HEK293 (cell line): ENCODE data around the gene LDLRAD2.

Experiments
- IKZF3 ChIP-seq: fragments of 450-650 bp; IDR thresholded peaks from 2 replicates; pipeline ENCODE4 v1.5.0; 2018; ENCODE audit warnings: missing biosample characterization, mild to moderate bottlenecking, missing genetic modification characterization, moderate library complexity
- KLF10 ChIP-seq: fragments of 450-650 bp; IDR thresholded peaks from 2 replicates; pipeline ENCODE4 v1.5.1; 2018; ENCODE audit warnings: missing biosample characterization, mild to moderate bottlenecking, missing genetic modification characterization
- KLF16 ChIP-seq: fragments of 450-650 bp; formaldehyde crosslinking; IDR thresholded peaks from 2 replicates; pipeline ENCODE4 v1.5.1; 2017; ENCODE audit warnings: missing biosample characterization, missing genetic modification characterization
- SP7 ChIP-seq: fragments of 450-650 bp; formaldehyde crosslinking; IDR thresholded peaks from 2 replicates; pipeline ENCODE4 v1.5.1; 2016; ENCODE audit warnings: missing biosample characterization, missing genetic modification characterization
- TCF7L2 ChIP-seq: IDR thresholded peaks from 2 replicates; pipeline ENCODE4 v1.6.1; 2011; ENCODE audit warnings: low read depth, mild to moderate bottlenecking, inconsistent platforms, low read length, moderate library complexity, borderline replicate concordance
- TRIM28 ChIP-seq: IDR thresholded peaks from 2 replicates; pipeline ENCODE4 v1.6.1; 2011; ENCODE audit warnings: low read length, control low read depth, borderline replicate concordance
- ZBTB48 ChIP-seq: fragments of 450-650 bp; formaldehyde crosslinking; IDR thresholded peaks from 2 replicates; pipeline ENCODE4 v1.5.1; 2016; ENCODE audit warnings: missing biosample characterization, missing genetic modification characterization
- ZNF10 ChIP-seq: fragments of 450-650 bp; formaldehyde crosslinking; IDR thresholded peaks from 2 replicates; pipeline ENCODE4 v1.5.1; 2017; ENCODE audit warnings: missing biosample characterization, missing genetic modification characterization
- ZNF114 ChIP-seq: fragments of 450-650 bp; formaldehyde crosslinking; IDR thresholded peaks from 2 replicates; pipeline ENCODE4 v1.5.0; 2017; ENCODE audit warnings: missing biosample characterization, missing genetic modification characterization
- ZNF138 ChIP-seq: fragments of 450-650 bp; formaldehyde crosslinking; IDR thresholded peaks from 2 replicates; pipeline ENCODE4 v1.5.1; 2016; ENCODE audit warnings: missing biosample characterization, missing genetic modification characterization, borderline replicate concordance
- ZNF169 ChIP-seq: fragments of 450-650 bp; formaldehyde crosslinking; IDR thresholded peaks from 2 replicates; pipeline ENCODE4 v1.5.1; 2016; ENCODE audit warnings: missing biosample characterization, missing genetic modification characterization
- ZNF248 ChIP-seq: fragments of 450-650 bp; formaldehyde crosslinking; IDR thresholded peaks from 2 replicates; pipeline ENCODE4 v1.5.1; 2017; ENCODE audit warnings: missing biosample characterization, missing genetic modification characterization
- ZNF292 ChIP-seq: fragments of 450-650 bp; formaldehyde crosslinking; IDR thresholded peaks from 2 replicates; pipeline ENCODE4 v1.5.1; 2016; ENCODE audit warnings: low read depth, missing biosample characterization, missing genetic modification characterization, borderline replicate concordance
- ZNF350 ChIP-seq: fragments of 450-650 bp; formaldehyde crosslinking; IDR thresholded peaks from 2 replicates; pipeline ENCODE4 v1.5.0; 2017; ENCODE audit warnings: missing biosample characterization, mild to moderate bottlenecking, missing genetic modification characterization
- ZNF560 ChIP-seq: fragments of 450-650 bp; formaldehyde crosslinking; IDR thresholded peaks from 2 replicates; pipeline ENCODE4 v1.5.1; 2017; ENCODE audit warnings: missing biosample characterization, missing genetic modification characterization, borderline replicate concordance
- ZNF623 ChIP-seq: fragments of 450-650 bp; formaldehyde crosslinking; IDR thresholded peaks from 2 replicates; pipeline ENCODE4 v1.5.1; 2016; ENCODE audit warnings: missing biosample characterization, missing genetic modification characterization
- ZNF707 ChIP-seq: fragments of 450-650 bp; formaldehyde crosslinking; IDR thresholded peaks from 2 replicates; pipeline ENCODE4 v1.5.1; 2016; ENCODE audit warnings: missing biosample characterization, missing genetic modification characterization
- ZNF76 ChIP-seq: fragments of 450-650 bp; formaldehyde crosslinking; IDR thresholded peaks from 2 replicates; pipeline ENCODE4; 2016; ENCODE audit warnings: low read depth, missing biosample characterization, missing genetic modification characterization, borderline replicate concordance
- ZNF792 ChIP-seq: fragments of 450-650 bp; formaldehyde crosslinking; IDR thresholded peaks from 2 replicates; pipeline ENCODE4 v1.5.1; 2016; ENCODE audit warnings: missing biosample characterization, missing genetic modification characterization
- ZNF837 ChIP-seq: fragments of 450-650 bp; formaldehyde crosslinking; IDR thresholded peaks from 2 replicates; pipeline ENCODE4 v1.5.1; 2016; ENCODE audit warnings: missing biosample characterization, missing genetic modification characterization
- TF ChIP-seq, protein P1 (sequence below): fragments of 450-650 bp; formaldehyde crosslinking; IDR thresholded peaks from 2 replicates; pipeline ENCODE4 v1.5.1; 2016; ENCODE audit warnings: missing biosample characterization, missing genetic modification characterization
- TF ChIP-seq, protein P2 (sequence below): fragments of 450-650 bp; formaldehyde crosslinking; IDR thresholded peaks from 2 replicates; pipeline ENCODE4 v1.5.1; 2016; ENCODE audit warnings: missing biosample characterization, missing genetic modification characterization
- TF ChIP-seq, protein P3 (sequence below): fragments of 450-650 bp; formaldehyde crosslinking; IDR thresholded peaks from 2 replicates; pipeline ENCODE4 v1.5.1; 2016; ENCODE audit warnings: missing biosample characterization, missing genetic modification characterization
- TF ChIP-seq, protein P4 (sequence below): fragments of 450-650 bp; formaldehyde crosslinking; IDR thresholded peaks from 2 replicates; pipeline ENCODE4 v1.5.1; 2016; ENCODE audit warnings: missing biosample characterization, missing genetic modification characterization
- TF ChIP-seq, protein P5 (sequence below): fragments of 450-650 bp; formaldehyde crosslinking; IDR thresholded peaks from 2 replicates; pipeline ENCODE4 v1.5.1; 2016; ENCODE audit warnings: missing biosample characterization, missing genetic modification characterization
- TF ChIP-seq, protein P6 (sequence below): fragments of 450-650 bp; IDR thresholded peaks from 2 replicates; pipeline ENCODE4 v1.5.1; 2018; ENCODE audit warnings: missing biosample characterization, missing genetic modification characterization
- TF ChIP-seq, protein P7 (sequence below): fragments of 450-650 bp; formaldehyde crosslinking; IDR thresholded peaks from 2 replicates; pipeline ENCODE4 v1.5.1; 2016; ENCODE audit warnings: missing biosample characterization, missing genetic modification characterization

Gene LDLRAD2

DNA sequence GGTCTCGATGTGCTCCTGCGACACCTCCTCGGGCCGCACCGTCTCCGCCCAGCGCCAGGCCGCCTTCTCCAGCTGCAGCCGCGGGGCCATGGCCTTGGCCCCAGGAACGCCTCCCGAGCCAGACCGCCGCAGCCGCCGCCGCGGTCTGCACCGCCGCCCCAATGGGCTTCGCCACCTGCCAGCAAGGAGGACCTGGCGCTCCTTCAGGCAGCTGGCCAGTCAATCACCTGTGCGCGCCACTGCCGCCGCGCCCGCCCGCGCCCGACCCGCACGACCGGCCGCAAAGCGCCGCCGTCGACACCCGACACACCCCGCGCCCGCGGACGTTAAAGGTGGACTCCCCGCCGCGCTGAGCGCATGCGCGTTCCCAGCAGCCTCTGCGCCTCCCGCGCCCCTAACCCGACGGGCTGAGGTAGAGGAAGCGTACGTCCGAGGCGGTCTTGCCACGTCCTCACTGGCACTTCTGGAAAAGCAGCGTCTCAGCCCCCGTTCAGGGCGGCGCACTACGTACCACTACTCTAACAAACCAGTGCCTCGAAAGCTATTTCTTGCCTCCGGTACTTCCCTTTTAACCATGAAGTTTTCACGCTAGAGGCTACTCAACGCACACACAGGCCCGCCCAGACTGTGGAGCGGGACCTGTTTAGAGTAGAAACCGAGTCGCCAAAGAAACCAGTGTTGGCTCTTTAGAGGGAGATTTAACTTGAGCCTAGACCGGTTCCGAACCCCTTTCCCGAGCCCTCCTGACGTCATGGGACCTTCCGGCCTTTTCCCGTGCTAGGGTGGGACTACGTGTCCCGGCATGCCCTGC is 29.0 kb upstream of the LDLRAD2 start, which contains the start of gene USP48 (continued):
- TF ChIP-seq KLF16 (tag by site-specific recombination), result no peak; the same call in none of the 2 replicates
- TF ChIP-seq ZNF138 (tag by site-specific recombination), result no peak
- no peak for TF ChIP-seq TCF7L2
- TF ChIP-seq ZNF248 (tag by site-specific recombination), result no peak
- no peak for TF ChIP-seq ZNF560 (tag by site-specific recombination)
- TF ChIP-seq ZNF76 (tag by site-specific recombination), result no peak
- TF ChIP-seq ZNF169 (tag by site-specific recombination), result no peak
- TF ChIP-seq, protein P1, sequence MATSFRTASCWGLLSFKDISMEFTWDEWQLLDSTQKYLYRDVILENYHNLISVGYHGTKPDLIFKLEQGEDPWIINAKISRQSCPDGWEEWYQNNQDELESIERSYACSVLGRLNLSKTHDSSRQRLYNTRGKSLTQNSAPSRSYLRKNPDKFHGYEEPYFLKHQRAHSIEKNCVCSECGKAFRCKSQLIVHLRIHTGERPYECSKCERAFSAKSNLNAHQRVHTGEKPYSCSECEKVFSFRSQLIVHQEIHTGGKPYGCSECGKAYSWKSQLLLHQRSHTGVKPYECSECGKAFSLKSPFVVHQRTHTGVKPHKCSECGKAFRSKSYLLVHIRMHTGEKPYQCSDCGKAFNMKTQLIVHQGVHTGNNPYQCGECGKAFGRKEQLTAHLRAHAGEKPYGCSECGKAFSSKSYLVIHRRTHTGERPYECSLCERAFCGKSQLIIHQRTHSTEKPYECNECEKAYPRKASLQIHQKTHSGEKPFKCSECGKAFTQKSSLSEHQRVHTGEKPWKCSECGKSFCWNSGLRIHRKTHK (tag by site-specific recombination), result no peak
- TF ChIP-seq ZNF350 (tag by site-specific recombination), result no peak
- TF ChIP-seq TRIM28, result no peak
- peak; percentile 72 for TF ChIP-seq SP7 (tag by site-specific recombination)
- TF ChIP-seq ZBTB48, result peak; percentile 48
- TF ChIP-seq ZNF792 (tag by site-specific recombination), result 0 out of 2 replicates have a peak, but pooled peaks have one; percentile 9
- no peak for TF ChIP-seq ZNF114
- TF ChIP-seq, protein P2, sequence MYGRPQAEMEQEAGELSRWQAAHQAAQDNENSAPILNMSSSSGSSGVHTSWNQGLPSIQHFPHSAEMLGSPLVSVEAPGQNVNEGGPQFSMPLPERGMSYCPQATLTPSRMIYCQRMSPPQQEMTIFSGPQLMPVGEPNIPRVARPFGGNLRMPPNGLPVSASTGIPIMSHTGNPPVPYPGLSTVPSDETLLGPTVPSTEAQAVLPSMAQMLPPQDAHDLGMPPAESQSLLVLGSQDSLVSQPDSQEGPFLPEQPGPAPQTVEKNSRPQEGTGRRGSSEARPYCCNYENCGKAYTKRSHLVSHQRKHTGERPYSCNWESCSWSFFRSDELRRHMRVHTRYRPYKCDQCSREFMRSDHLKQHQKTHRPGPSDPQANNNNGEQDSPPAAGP, result peak; percentile 70; the same call in 1 of the 2 replicates
- no peak; the same call in 1 of the 2 replicates for TF ChIP-seq IKZF3
- peak; percentile 24; the same call in 1 of the 2 replicates for TF ChIP-seq ZNF623 (tag by site-specific recombination)
- TF ChIP-seq, protein P3, sequence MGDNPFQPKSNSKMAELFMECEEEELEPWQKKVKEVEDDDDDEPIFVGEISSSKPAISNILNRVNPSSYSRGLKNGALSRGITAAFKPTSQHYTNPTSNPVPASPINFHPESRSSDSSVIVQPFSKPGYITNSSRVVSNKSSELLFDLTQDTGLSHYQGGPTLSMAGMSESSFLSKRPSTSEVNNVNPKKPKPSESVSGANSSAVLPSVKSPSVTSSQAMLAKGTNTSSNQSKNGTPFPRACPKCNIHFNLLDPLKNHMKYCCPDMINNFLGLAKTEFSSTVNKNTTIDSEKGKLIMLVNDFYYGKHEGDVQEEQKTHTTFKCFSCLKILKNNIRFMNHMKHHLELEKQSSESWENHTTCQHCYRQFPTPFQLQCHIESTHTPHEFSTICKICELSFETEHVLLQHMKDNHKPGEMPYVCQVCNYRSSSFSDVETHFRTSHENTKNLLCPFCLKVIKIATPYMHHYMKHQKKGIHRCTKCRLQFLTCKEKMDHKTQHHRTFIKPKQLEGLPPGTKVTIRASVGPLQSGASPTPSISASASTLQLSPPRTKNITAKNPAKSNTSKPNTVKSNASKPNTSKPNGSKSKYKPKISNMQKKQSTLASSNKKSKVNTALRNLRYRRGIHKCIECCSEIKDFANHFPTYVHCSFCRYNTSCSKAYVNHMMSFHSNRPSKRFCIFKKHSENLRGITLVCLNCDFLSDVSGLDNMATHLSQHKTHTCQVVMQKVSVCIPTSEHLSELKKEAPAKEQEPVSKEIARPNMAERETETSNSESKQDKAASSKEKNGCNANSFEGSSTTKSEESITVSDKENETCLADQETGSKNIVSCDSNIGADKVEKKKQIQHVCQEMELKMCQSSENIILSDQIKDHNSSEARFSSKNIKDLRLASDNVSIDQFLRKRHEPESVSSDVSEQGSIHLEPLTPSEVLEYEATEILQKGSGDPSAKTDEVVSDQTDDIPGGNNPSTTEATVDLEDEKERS (tag by site-specific recombination), result no peak
- TF ChIP-seq, protein P4, sequence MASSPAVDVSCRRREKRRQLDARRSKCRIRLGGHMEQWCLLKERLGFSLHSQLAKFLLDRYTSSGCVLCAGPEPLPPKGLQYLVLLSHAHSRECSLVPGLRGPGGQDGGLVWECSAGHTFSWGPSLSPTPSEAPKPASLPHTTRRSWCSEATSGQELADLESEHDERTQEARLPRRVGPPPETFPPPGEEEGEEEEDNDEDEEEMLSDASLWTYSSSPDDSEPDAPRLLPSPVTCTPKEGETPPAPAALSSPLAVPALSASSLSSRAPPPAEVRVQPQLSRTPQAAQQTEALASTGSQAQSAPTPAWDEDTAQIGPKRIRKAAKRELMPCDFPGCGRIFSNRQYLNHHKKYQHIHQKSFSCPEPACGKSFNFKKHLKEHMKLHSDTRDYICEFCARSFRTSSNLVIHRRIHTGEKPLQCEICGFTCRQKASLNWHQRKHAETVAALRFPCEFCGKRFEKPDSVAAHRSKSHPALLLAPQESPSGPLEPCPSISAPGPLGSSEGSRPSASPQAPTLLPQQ (tag by site-specific recombination), result 0 out of 2 replicates have a peak, but pooled peaks have one; percentile 47
- no peak for TF ChIP-seq ZNF837 (tag by site-specific recombination)
- peak; percentile 86 for TF ChIP-seq KLF10
- TF ChIP-seq, protein P5, sequence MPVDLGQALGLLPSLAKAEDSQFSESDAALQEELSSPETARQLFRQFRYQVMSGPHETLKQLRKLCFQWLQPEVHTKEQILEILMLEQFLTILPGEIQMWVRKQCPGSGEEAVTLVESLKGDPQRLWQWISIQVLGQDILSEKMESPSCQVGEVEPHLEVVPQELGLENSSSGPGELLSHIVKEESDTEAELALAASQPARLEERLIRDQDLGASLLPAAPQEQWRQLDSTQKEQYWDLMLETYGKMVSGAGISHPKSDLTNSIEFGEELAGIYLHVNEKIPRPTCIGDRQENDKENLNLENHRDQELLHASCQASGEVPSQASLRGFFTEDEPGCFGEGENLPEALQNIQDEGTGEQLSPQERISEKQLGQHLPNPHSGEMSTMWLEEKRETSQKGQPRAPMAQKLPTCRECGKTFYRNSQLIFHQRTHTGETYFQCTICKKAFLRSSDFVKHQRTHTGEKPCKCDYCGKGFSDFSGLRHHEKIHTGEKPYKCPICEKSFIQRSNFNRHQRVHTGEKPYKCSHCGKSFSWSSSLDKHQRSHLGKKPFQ, result no peak
- TF ChIP-seq, protein P6, sequence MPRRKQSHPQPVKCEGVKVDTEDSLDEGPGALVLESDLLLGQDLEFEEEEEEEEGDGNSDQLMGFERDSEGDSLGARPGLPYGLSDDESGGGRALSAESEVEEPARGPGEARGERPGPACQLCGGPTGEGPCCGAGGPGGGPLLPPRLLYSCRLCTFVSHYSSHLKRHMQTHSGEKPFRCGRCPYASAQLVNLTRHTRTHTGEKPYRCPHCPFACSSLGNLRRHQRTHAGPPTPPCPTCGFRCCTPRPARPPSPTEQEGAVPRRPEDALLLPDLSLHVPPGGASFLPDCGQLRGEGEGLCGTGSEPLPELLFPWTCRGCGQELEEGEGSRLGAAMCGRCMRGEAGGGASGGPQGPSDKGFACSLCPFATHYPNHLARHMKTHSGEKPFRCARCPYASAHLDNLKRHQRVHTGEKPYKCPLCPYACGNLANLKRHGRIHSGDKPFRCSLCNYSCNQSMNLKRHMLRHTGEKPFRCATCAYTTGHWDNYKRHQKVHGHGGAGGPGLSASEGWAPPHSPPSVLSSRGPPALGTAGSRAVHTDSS (tag by site-specific recombination), result peak; percentile 79
- TF ChIP-seq, protein P7, sequence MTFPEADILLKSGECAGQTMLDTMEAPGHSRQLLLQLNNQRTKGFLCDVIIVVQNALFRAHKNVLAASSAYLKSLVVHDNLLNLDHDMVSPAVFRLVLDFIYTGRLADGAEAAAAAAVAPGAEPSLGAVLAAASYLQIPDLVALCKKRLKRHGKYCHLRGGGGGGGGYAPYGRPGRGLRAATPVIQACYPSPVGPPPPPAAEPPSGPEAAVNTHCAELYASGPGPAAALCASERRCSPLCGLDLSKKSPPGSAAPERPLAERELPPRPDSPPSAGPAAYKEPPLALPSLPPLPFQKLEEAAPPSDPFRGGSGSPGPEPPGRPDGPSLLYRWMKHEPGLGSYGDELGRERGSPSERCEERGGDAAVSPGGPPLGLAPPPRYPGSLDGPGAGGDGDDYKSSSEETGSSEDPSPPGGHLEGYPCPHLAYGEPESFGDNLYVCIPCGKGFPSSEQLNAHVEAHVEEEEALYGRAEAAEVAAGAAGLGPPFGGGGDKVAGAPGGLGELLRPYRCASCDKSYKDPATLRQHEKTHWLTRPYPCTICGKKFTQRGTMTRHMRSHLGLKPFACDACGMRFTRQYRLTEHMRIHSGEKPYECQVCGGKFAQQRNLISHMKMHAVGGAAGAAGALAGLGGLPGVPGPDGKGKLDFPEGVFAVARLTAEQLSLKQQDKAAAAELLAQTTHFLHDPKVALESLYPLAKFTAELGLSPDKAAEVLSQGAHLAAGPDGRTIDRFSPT (tag by site-specific recombination), result peak; percentile 40; the same call in 1 of the 2 replicates
- no peak for TF ChIP-seq ZNF292 (tag by site-specific recombination)
- no peak for TF ChIP-seq ZNF707 (tag by site-specific recombination)
- TF ChIP-seq ZNF10, result peak; percentile 21; the same call in 1 of the 2 replicates
